ENCODE measurements around the gene LRFN4.

DNA sequence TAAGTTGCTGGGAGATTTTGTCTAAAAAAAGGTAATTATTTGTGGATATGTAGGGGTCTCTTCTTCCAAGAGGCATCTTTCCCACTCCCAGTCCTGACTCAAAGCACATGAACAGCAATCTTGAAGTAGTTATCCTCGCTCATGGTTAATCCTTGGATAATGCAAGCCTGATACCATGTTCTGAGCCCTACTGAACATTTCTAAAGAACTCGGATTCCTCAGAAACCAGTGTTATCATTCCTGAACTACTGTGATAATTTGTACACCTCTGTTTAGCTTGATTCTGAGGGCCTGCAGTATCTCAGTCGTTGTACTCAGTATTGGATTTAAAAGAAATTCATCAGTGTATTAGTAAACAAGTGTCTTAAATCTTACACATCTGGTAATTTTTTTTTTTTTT is 36.0 kb upstream of the LRFN4 start:
- TF ChIP-seq POLR2A (IDR thresholded peaks at IDR 0.05; ENCODE audit: low read length), result no peak
- TF ChIP-seq GATA1 (IDR thresholded peaks at IDR 0.05; ENCODE audit: low read depth, low read length), result no peak
